BE2C (cell line): ENCODE data around the gene BPHL.

Experiments
- DNase-seq: peaks from one replicate; pipeline ENCODE4 v3.0.0-alpha.2; 2020
- H3K27me3 ChIP-seq: fragments of 250-450 bp; sonication (Bioruptor Pico); 2 replicates; pipeline ENCODE4 v1.5.1; 2020; ENCODE audit warnings: mild to moderate bottlenecking
- H3K36me3 ChIP-seq: fragments of 250-450 bp; sonication (Bioruptor Pico); 2 replicates; pipeline ENCODE4 v1.5.1; 2020; ENCODE audit warnings: mild to moderate bottlenecking
- H3K4me1 ChIP-seq: fragments of 250-450 bp; sonication (Bioruptor Pico); 2 replicates; pipeline ENCODE4 v1.5.1; 2020
- H3K4me3 ChIP-seq: 2 replicates; pipeline ENCODE4 v1.5.1; 2011; ENCODE audit warnings: low read depth, low read length
- H3K9me3 ChIP-seq: fragments of 250-450 bp; sonication (Bioruptor Pico); 2 replicates; pipeline ENCODE4 v1.5.1; 2020
- TF ChIP-seq, protein P1 (sequence below): IDR thresholded peaks from 2 replicates; pipeline ENCODE4 v1.5.1; 2012; ENCODE audit warnings: mild to moderate bottlenecking, low read depth, low read length

Gene BPHL

GRCh38 chr6:3157131-3157933 lies 38.8 kb downstream of the BPHL start, which contains the start of gene TUBB2A:
TUBB2A (minus strand) TSS chr6:3157544; CDS start chr6:3157463, 81 bp downstream.
- H3K4me1 ChIP-seq: peaks cover 9% of the 10 kb centered on the region; the same call in 1 of the 2 replicates
- peak; percentile 88 for DNase-seq
- H3K27me3 ChIP-seq: no peaks in the 10 kb centered on the region
- peak within 1 kb of the TSS; percentile 94 for H3K4me3 ChIP-seq
- H3K36me3 ChIP-seq: peaks cover 24% of the 10 kb centered on the region
- TF ChIP-seq, protein P1, sequence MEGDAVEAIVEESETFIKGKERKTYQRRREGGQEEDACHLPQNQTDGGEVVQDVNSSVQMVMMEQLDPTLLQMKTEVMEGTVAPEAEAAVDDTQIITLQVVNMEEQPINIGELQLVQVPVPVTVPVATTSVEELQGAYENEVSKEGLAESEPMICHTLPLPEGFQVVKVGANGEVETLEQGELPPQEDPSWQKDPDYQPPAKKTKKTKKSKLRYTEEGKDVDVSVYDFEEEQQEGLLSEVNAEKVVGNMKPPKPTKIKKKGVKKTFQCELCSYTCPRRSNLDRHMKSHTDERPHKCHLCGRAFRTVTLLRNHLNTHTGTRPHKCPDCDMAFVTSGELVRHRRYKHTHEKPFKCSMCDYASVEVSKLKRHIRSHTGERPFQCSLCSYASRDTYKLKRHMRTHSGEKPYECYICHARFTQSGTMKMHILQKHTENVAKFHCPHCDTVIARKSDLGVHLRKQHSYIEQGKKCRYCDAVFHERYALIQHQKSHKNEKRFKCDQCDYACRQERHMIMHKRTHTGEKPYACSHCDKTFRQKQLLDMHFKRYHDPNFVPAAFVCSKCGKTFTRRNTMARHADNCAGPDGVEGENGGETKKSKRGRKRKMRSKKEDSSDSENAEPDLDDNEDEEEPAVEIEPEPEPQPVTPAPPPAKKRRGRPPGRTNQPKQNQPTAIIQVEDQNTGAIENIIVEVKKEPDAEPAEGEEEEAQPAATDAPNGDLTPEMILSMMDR: no peak; the same call in 1 of the 2 replicates
- H3K9me3 ChIP-seq: no peaks in the 10 kb centered on the region

- Histone ChIP-seq H3K9me3 (no peaks in the 10 kb centered on the region), H3K4me1 (peaks cover 12% of the 10 kb centered on the region; the same call in 1 of the 2 replicates), H3K27me3 (no peaks in the 10 kb centered on the region), H3K4me3 (no peak overlapping the region), H3K36me3 (peaks cover 7% of the 10 kb centered on the region)
- DNase-seq: no peak
- TF ChIP-seq, protein P1: no peak
Measured at GRCh38 chr6:3159805-3160781, 41.6 kb downstream of the BPHL start.

GRCh38 chr6:3162067-3162497 lies 43.6 kb downstream of the BPHL start:
- Histone ChIP-seq H3K4me3 (peak overlapping the region; percentile 79), H3K4me1 (peaks cover 22% of the 10 kb centered on the region), H3K36me3 (no peaks in the 10 kb centered on the region), H3K27me3 (no peaks in the 10 kb centered on the region), H3K9me3 (no peaks in the 10 kb centered on the region)
- TF ChIP-seq, protein P1: no peak
- DNase-seq: no peak

- DNase-seq: peak; percentile 87
- TF ChIP-seq, protein P1: peak; percentile 23; the same call in 1 of the 2 replicates
- peaks cover 22% of the 10 kb centered on the region for H3K4me1 ChIP-seq
- H3K36me3 ChIP-seq: no peaks in the 10 kb centered on the region
- H3K27me3 ChIP-seq: no peaks in the 10 kb centered on the region
- peak overlapping the region; percentile 79 for H3K4me3 ChIP-seq
- no peaks in the 10 kb centered on the region for H3K9me3 ChIP-seq
Measured at GRCh38 chr6:3162565-3163247, 44.2 kb downstream of the BPHL start.

GRCh38 chr6:3163248-3163594 lies 44.7 kb downstream of the BPHL start:
- Histone ChIP-seq H3K4me1 (peaks cover 22% of the 10 kb centered on the region), H3K36me3 (no peaks in the 10 kb centered on the region), H3K4me3 (peak overlapping the region; percentile 79), H3K9me3 (no peaks in the 10 kb centered on the region), H3K27me3 (no peaks in the 10 kb centered on the region)
- TF ChIP-seq, protein P1: peak; percentile 1; the same call in 1 of the 2 replicates
- DNase-seq: no peak
